GM18505 (cell line): ENCODE measurements around the gene RIPOR3.
"Not testable (repeated sequence)": the region's sequence is repeated elsewhere in the genome, so short reads cannot be mapped to it uniquely, and the experiment has no call there.

ENCODE experiments used
- ATAC-seq: cut with Tn5 transposase; IDR thresholded peaks from one replicate; pipeline ENCODE4 v1.9.1; 2021; ENCODE audit not compliant: unreplicated experiment
- POLR2A ChIP-seq: IDR thresholded peaks from 4 replicates; pipeline ENCODE4 v1.6.1; 2011; ENCODE audit warnings: borderline replicate concordance; ENCODE audit not compliant: insufficient read depth, insufficient read length; ENCODE audit errors: extremely low read depth

The RIPOR3 gene

DNA sequence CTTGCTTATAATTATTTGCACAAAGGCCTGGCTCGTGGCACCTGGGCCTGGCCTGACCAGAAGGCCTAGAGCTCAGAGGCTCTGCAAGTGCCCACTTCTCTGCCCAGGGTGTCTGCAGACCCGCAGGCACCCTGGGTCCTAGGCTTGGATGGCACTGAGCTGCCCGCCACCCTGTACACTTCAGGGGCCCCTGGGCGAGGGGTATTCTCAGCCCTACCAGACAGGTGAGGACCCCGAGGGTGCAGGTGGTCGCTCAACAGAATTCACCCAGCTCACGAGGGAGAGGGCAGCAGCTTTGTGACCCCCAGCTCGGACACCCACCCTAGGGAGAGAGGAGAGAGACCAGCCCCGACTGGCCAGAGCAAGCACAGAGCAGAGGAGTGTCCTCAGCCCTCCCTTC, 83.9 kb downstream of the RIPOR3 start:
- no peak for ATAC-seq
- no peak for TF ChIP-seq POLR2A

DNA sequence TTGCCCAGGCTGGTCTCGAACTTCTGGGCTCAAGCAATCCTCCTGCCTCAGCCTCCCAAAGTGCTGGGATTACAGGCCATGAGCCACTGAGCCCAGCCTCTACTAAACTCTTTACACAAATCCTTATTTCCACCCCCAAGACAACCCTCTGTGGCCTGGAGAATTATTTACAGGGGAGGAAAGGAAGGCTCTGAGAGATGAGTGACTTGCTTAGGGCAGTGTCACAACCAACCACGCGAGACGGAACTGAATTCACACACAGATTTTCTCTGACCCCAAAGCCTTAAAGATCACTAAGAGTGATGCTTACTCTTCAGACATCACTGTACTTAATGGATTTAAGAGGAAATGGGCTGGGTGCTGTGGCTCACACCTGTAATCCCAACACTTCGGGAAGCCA, 86.2 kb downstream of the RIPOR3 start:
- no peak for ATAC-seq
- no peak for TF ChIP-seq POLR2A

DNA sequence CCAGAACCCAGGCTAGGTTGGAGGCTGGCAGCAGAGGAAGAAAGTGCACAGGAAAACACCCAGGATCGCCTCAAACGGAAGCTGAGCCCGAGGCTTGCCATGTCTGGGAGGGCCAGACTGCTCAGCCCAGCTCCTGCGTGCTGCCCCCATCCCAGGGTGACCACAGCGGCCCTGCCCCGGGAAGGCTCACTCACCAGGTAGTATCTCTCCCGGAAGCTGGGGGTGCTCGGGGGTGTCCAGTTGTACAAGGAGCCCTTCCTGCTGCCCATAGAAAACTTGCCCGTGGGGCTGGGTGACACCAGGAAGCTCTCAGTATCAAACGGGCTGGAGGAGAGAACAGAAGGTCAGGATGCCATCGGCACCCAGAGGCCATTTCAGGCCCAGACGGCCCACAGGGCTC, 86.9 kb downstream of the RIPOR3 start:
- ATAC-seq: no peak
- no peak for TF ChIP-seq POLR2A

DNA sequence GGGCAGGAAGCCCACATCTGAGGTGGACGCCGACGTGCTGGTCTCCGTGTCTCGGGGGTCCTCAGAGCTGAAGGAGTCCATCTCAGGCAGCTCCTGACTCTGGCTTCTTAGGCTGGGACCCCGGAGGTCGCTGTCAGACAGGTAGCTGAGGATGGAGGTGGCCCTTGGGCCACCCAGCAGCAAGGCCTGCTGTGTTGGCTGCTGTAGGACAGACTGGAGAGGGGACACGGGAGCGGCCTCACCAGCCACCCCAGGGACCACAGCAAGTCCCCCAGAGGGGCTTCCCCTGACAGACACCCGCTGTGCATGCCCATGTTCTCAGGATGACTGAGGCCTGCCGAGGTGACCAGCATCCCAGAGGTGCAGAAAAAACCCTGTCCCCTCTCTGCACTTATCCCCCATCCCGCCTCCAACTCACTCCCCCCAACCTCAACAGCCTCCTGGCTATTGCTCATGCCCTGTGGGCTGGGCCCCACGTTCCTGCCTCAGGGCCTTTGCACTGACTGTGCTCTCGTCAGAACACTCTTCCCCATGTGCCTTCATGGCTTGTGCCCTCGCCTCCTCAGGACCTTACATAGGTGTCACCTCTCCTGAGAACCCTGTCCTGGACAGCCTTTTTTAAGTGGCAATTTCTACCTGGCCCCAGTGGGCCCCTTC, 88.8 kb downstream of the RIPOR3 start:
- TF ChIP-seq POLR2A: no peak

DNA sequence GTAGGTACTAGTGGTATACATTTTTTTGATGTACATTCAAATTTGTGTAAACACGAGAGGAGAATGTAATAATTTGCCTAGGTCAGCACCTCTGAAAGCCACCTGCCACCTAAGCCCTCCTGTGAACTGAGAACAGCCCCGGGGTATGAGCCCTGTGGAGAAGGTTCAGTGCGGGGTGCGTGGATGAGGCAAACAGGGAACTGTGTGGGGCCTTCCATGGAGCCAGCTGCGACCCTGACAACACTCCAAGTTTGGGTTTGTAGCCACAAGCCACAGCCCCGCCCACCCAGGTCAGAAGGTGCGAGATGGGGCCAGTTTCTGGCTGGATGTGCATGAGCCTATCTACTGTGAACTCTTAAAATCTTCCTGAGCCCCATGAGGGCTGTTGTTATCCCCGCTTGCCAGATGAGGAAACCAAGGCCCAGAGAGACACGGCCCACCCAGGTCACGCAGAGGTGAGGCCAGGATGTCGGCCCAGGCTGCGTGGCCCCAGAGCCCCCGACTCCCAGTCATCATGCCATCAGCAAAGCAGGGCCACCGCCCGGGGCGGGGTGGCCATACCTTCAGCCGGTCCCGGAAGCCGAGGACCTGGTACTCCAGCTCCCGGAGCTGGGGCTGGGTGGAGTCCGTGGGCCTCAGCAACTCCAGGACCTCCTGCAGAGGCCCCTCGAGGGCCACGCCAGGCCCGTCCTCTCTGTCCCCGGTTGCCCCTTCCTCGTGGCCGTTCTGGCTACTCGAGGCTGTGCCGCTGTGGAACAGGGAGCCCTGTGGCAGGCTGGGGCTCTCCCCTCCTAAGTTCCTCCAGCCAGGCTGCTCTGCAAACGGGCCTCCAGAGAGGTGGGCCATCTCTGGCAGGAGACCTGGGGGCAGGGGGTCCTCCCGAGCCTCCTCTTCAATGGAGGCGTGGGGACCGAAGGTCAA, 89.6 kb downstream of the RIPOR3 start:
- TF ChIP-seq POLR2A: no peak
- no peak for ATAC-seq

More for the DNA sequence above, 88.8 kb downstream of the RIPOR3 start:
- no peak for ATAC-seq

DNA sequence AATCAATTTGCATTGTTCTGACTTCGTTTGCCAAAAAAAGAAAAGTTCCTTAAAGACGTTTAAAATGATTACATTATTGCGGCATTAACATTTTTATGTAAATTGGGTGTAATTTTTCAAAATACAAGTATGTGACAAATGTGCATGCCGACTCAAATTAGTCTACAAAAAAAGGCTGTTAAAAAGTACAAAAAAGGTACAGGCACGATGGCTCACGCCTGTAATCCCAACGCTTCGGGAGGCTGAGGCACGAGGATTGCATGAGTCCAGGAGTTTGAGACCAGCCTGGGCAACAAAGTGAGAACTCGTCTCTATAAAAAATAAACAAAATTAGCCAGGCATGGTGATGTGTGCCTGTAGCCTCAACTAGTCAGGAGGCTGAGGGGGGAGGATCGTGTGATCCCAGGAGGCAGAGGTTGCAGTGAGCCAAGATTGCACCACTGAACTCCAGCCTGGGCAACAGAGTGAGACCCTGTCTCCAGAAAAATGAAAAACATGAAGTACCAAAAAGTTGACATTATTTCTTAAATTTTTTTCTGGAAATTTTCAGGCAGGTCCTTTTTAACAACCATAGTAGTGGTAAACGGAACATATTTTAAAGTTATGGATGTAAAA, 91.0 kb downstream of the RIPOR3 start:
- ATAC-seq: no peak
- TF ChIP-seq POLR2A: no peak

DNA sequence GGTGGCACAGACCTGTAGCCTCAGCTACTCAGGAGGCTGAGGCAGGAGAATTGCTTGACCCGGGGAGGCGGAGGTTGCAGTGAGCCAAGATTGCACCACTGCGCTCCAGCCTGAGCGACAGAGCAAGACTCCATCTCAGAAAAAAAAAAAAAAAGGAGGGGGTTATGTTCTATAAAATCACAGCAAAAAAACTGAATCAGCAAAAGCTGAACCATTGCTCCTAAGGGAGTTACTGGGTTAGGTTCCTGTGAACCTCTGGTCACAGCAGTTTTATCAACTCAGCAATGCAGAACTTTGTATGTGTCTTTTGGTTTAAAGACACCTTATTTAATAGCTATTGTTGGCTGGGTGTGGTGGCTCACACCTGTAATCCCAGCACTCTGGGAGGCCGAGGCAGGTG, 92.6 kb downstream of the RIPOR3 start:
- not testable (repeated sequence) for ATAC-seq

DNA sequence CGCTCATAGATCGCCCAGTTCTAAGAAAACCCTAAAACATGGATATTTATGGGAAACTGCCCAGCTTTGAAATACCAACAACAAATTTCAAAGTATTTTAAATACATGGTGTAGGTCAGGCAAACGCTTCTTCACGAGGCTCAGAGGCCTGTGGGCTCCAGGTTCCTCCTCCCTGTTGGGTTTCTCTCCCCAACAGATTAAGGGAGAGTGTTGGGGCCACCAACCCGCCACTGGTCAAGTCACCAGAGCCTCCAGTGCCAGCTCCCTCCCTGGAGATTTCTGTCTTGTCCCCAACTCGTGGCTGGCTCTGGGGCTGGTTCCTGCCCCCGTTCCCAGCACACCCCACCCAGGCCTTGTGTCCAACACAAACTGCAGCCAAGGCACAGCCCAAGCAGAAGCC, 93.3 kb downstream of the RIPOR3 start:
- TF ChIP-seq POLR2A: no peak
- ATAC-seq: no peak

DNA sequence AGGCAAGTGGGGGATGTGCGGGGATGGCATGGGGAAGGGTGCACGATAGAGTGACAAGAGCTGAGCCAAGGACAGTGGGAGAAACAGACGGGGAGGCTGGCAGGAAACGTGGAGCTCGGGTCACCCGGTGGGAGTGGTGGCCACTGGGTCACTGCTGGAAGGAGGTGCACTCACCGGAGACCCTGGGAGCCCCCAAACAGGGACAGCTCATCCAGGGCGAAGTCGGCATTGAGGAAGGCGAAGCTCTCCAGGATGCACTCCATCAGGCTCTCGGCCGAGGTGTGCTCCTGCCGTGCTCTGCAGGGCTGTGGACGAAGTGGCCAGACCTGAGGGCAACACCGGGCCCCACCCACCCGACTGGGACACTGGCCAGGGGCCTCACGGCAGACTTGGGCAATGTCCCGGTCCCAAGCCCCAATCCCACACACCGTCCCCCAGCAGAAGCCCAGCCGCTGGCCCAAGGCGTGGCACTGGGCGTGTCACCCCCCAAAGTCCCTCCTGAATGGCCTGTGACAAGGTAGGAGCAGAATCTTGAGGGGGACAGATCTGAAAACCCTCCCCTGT, 93.9 kb downstream of the RIPOR3 start:
- no peak for ATAC-seq
- no peak for TF ChIP-seq POLR2A

DNA sequence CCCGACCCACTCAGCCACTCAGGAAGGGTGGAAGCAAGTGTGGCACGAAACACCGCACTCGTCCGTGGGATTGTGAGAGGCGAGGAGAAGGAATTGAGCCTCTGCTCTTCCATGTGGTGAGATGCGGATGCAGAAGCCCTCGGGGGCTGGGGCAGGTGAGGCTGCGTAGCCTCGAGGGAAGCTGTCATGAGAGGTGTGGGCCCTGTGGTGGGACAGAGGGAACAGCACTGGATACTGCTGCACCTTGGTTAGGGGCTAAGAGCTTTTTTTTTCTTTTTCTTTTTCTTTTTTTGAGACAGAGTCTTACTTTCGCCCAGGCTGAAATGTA, 94.7 kb downstream of the RIPOR3 start:
- TF ChIP-seq POLR2A: no peak
- no peak for ATAC-seq

DNA sequence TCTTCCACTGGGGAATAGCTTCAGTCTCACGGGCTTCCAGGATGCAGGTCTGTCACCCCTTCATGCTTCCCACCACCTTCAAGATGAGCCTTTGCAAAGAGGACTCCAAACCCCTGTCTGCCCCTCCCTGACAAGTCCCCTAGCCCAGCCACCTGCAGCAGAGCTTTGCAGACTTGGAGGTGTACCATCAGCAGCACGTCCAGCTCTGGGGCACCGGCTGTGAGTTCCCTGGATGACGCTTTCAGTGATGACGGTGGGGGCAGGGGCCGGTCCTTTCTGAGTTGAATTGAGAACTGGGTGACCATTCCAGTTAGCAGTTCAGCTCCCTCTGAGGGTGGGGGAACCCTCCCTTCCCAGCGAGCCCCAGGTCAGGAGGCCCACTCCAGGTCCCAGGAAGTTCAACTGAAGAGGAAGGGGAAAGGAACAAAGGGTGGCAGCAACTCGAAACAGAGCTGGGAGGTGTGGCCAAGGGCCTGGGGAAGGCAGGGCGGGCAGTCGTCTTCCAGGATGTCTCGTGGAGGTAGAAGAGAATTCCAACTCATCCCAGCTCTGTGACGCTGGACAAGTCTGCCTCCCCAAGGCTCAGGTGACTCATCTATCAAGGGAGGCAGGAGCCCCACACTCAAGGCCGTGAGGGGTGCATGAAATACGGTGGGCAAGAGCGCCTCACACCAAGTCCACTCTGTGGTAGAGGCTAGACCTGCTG, 95.2 kb downstream of the RIPOR3 start:
- TF ChIP-seq POLR2A: no peak
- no peak for ATAC-seq

DNA sequence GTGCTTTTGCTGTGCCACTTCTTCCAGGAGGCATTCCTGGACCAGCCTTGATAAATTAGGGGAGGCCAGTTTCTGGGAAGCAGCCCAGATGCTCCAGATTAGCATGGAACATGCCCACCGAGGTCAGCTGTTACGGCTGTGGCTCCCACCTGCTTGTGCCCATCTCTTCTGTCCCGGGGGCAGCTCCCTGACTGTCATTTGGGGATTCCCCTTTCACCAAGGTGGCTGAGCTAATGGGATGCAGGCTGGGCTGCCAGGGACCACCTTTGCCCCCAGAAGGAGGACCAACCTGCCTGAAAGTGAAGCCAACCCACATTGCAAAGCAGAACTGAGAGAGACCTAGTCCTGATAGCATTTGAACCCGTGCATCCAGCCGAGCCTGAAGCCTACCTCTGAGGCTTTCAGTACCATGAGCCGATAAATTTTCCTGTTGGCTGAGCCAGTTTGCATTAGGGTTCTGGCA, 95.9 kb downstream of the RIPOR3 start:
- no peak for ATAC-seq
- TF ChIP-seq POLR2A: no peak
